GM12878 (cell line): ENCODE data around the gene PPP1R12B.

Source experiments
- CTCF ChIP-seq, 3 experiments: IDR thresholded peaks in 2 of 3; conservative IDR thresholded peaks in 1 of 3; 2 replicates each; pipeline ENCODE4 v1.5.1; 2011; ENCODE audit warnings: low read depth in 3 of 3, low read length in 3 of 3, mild to moderate bottlenecking in 3 of 3, control low read depth in 2 of 3, moderate library complexity in 2 of 3, inconsistent platforms in 1 of 3, mixed read lengths in 1 of 3; ENCODE audit not compliant: control insufficient read depth in 2 of 3, insufficient read depth in 1 of 3; ENCODE audit errors: extremely low read depth in 1 of 3
- ELK1 ChIP-seq: IDR thresholded peaks from 2 replicates; pipeline ENCODE4 v1.6.1; 2012; ENCODE audit warnings: low read depth, low read length, improper control_type of control experiment
- EZH2 ChIP-seq: IDR thresholded peaks from 2 replicates; pipeline ENCODE4 v1.6.1; 2012; ENCODE audit warnings: low read depth, mild to moderate bottlenecking, control low read depth, inconsistent platforms, low read length, borderline replicate concordance; ENCODE audit not compliant: control insufficient read depth
- FOXK2 ChIP-seq: fragments of 450-650 bp; IDR thresholded peaks from 2 replicates; pipeline ENCODE4 v1.6.1; 2017; ENCODE audit warnings: mild to moderate bottlenecking, moderate library complexity
- POLR2AphosphoS2 ChIP-seq: IDR thresholded peaks from 2 replicates; pipeline ENCODE4 v1.6.1; 2011; ENCODE audit warnings: low read depth, mild to moderate bottlenecking, low read length, improper control_type of control experiment, moderate library complexity
- RAD51 ChIP-seq: fragments of 450-650 bp; IDR thresholded peaks from 2 replicates; pipeline ENCODE4 v1.6.1; 2016; ENCODE audit warnings: moderate library complexity, mild to moderate bottlenecking, inconsistent platforms
- RELB ChIP-seq: fragments of 450-650 bp; IDR thresholded peaks from 2 replicates; pipeline ENCODE4 v1.6.1; 2017; ENCODE audit warnings: low read depth, mild to moderate bottlenecking, moderate library complexity
- REST ChIP-seq: IDR thresholded peaks from 2 replicates; pipeline ENCODE4 v1.6.1; 2012; ENCODE audit warnings: mild to moderate bottlenecking, low read depth, low read length
- TAF1 ChIP-seq: IDR thresholded peaks from 2 replicates; pipeline ENCODE4 v1.6.1; 2011; ENCODE audit warnings: mild to moderate bottlenecking, low read depth, low read length, borderline replicate concordance
- YY1 ChIP-seq: IDR thresholded peaks from 2 replicates; pipeline ENCODE4 v1.6.1; 2011; ENCODE audit warnings: low read depth, mild to moderate bottlenecking, low read length
- ZNF24 ChIP-seq: fragments of 450-650 bp; IDR thresholded peaks from 2 replicates; pipeline ENCODE4 v1.6.1; 2017; ENCODE audit warnings: antibody characterized with exemption, mild to moderate bottlenecking
- ZNF274 ChIP-seq: IDR thresholded peaks from one replicate; pipeline ENCODE4 v1.8.0; 2011; ENCODE audit not compliant: insufficient read length, insufficient read depth
- ZZZ3 ChIP-seq: IDR thresholded peaks from 2 replicates; pipeline ENCODE4 v1.6.1; 2011; ENCODE audit warnings: low read depth; ENCODE audit not compliant: control insufficient read depth, insufficient read length

GRCh38 chr1:202588503-202589189 is 240.1 kb downstream of the PPP1R12B start:
- TF ChIP-seq CTCF (IDR thresholded peaks at IDR 0.05 in 2 of 3, conservative IDR thresholded peaks at IDR 0.05 in 1 of 3; ENCODE audit: control insufficient read depth in 2 of 3, extremely low read depth in 1 of 3, insufficient read depth in 1 of 3, low read depth in 3 of 3, low read length in 3 of 3) (no peak), RELB (no peak), YY1 (no peak), REST (no peak), ZNF24 (no peak), ZZZ3 (no peak), TAF1 (no peak), ELK1 (no peak), EZH2 (no peak), ZNF274 (no peak), FOXK2 (no peak), RAD51 (no peak), POLR2AphosphoS2 (no peak)
